H1 (cell line): Measurements from ENCODE around the gene KLC4. TPM values are rescaled to one million over a fixed set of nuclear protein-coding genes. Genes with fewer than 3 reads are reported as not detected.

ENCODE experiments used
- CHD7 ChIP-seq: fragments of 300-600 bp; sonication (generic); IDR thresholded peaks from 2 replicates; pipeline ENCODE4 v1.7.1; 2012; ENCODE audit warnings: low read length, moderate library complexity, mild to moderate bottlenecking, inconsistent platforms; ENCODE audit not compliant: insufficient replicate concordance
- EGR1 ChIP-seq: IDR thresholded peaks from 2 replicates; pipeline ENCODE4 v1.6.1; 2011; ENCODE audit warnings: low read depth, low read length, borderline replicate concordance
- EP300 ChIP-seq, 2 experiments: IDR thresholded peaks; 1 replicate in 1 of 2; 2 replicates in 1 of 2; pipeline ENCODE4 v1.6.1; 2011 to 2012; ENCODE audit warnings: low read depth in 2 of 2, low read length in 2 of 2, mild to moderate bottlenecking in 2 of 2, borderline replicate concordance in 1 of 2, inconsistent platforms in 1 of 2, moderate library complexity in 1 of 2
- FOSL1 ChIP-seq: IDR thresholded peaks from 2 replicates; pipeline ENCODE4 v1.6.1; 2011; ENCODE audit warnings: mild to moderate bottlenecking, low read depth, low read length, moderate library complexity; ENCODE audit not compliant: insufficient read depth
- JUN ChIP-seq: IDR thresholded peaks from 2 replicates; pipeline ENCODE4 v1.6.1; 2011; ENCODE audit warnings: low read depth, mild to moderate bottlenecking, improper control_type of control experiment, low read length
- POU5F1 ChIP-seq: IDR thresholded peaks from 2 replicates; pipeline ENCODE4 v1.6.1; 2011; ENCODE audit warnings: low read depth, mild to moderate bottlenecking, low read length, moderate library complexity
- RNF2 ChIP-seq: fragments of 200-900, 300-1000 bp; sonication (generic); IDR thresholded peaks from 2 replicates; pipeline ENCODE4 v1.7.1; 2016; ENCODE audit warnings: borderline replicate concordance, low read depth, mild to moderate bottlenecking, antibody characterized with exemption, low read length; ENCODE audit not compliant: poor library complexity, severe bottlenecking; ENCODE audit errors: missing control alignments
- SIRT6 ChIP-seq: IDR thresholded peaks from one replicate; pipeline ENCODE4 v1.7.1; 2012; ENCODE audit warnings: low read length, inconsistent platforms
- SP4 ChIP-seq: IDR thresholded peaks from 2 replicates; pipeline ENCODE4 v1.6.1; 2012; ENCODE audit warnings: low read length, inconsistent platforms
- polyA plus RNA-seq, 7 experiments: library from polyadenylated mRNA; depleted of rRNA in 3 of 7; stranded (reverse) in 5 of 7; unstranded in 2 of 7; fragments of >200 nt in 5 of 7; fragments of 200-250 nt in 2 of 7; gene quantifications; 1 replicate in 5 of 7; 2 replicates in 1 of 7; 4 replicates in 1 of 7; pipeline versions ENCODE4 v1.2.1 to v1.2.3, GENCODE V29; 2011 to 2013; ENCODE audit warnings: missing spikeins in 2 of 7, mixed read lengths in 2 of 7
- total RNA-seq: library from RNA; stranded (reverse); fragmentation: NEBNext Ultra II Directional; extraction: Animal tissue kit (Norgen Biotek cat#: 25700); gene quantifications from 2 replicates; pipeline ENCODE4 v1.2.1, GENCODE V29; 2021

KLC4 gene
- total and polyA plus RNA-seq, 2 of the 8 experiments (the other 6 are each of a cell fraction or from before 2014, with no cell fraction given): 15.7 to 28.5 TPM

- no peak for TF ChIP-seq CHD7
- TF ChIP-seq SP4: no peak; the same call in 1 of the 2 replicates
- TF ChIP-seq JUN: peak; percentile 62; the same call in 1 of the 2 replicates
- no peak for TF ChIP-seq POU5F1
- peak; percentile 42; the same call in 1 of the 2 replicates for TF ChIP-seq EGR1
- 0 out of 3 replicates have a peak, but pooled peaks of 1 of the 2 experiments have one; percentile 6 for TF ChIP-seq EP300 (IDR thresholded peaks at IDR 0.05; ENCODE audit: borderline replicate concordance in 1 of 2, low read depth in 2 of 2, low read length in 2 of 2)
- no peak for TF ChIP-seq RNF2
- TF ChIP-seq FOSL1: no peak
- TF ChIP-seq SIRT6: no peak
Observed at GRCh38 chr6:43076464-43077332, 17.3 kb downstream of the KLC4 start (continued).
